ENCODE results near the gene DNPH1. TPM values are rescaled to one million over a fixed set of nuclear protein-coding genes. Genes with fewer than 3 reads are reported as not detected.

DNPH1 gene
- total RNA-seq, 2 donors from 2014 or later = 38.4 to 63.9 TPM

- Histone ChIP-seq H3K27me3 (no peaks in the 10 kb centered on the region), H3K9me3 (no peaks in the 10 kb centered on the region), H3K27ac (no peak overlapping the region), H3K4me1 (peaks cover 0 to 30% of the 10 kb centered on the region in 2 donors), H3K4me3 (no peak overlapping the region), H3K36me3 (peaks cover 53% of the 10 kb centered on the region)
- TF ChIP-seq CTCF (IDR thresholded peaks at IDR 0.05) = no peak
- no peak for DNase-seq (ENCODE audit: low spot score)
Observed at GRCh38 chr6:43180058-43180457, 49.2 kb downstream of the DNPH1 start.

- no peak overlapping the region for H3K4me3 ChIP-seq
- DNase-seq (ENCODE audit: low spot score) = no peak
- H3K27me3 ChIP-seq = no peaks in the 10 kb centered on the region
- no peak overlapping the region for H3K27ac ChIP-seq
- H3K4me1 ChIP-seq = peaks cover 0 to 37% of the 10 kb centered on the region in 2 donors
- no peak for TF ChIP-seq CTCF (IDR thresholded peaks at IDR 0.05)
- no peaks in the 10 kb centered on the region for H3K9me3 ChIP-seq
- H3K36me3 ChIP-seq = peaks cover 54% of the 10 kb centered on the region
Observed at GRCh38 chr6:43178951-43179830, 50.1 kb downstream of the DNPH1 start.

GRCh38 chr6:43178150-43178549 lies 51.1 kb downstream of the DNPH1 start:
- DNase-seq (ENCODE audit: low spot score) = no peak
- TF ChIP-seq CTCF (IDR thresholded peaks at IDR 0.05) = no peak
- Histone ChIP-seq H3K27ac (no peak overlapping the region), H3K36me3 (peaks cover 54% of the 10 kb centered on the region), H3K9me3 (no peaks in the 10 kb centered on the region), H3K4me3 (no peak overlapping the region), H3K4me1 (peaks cover 0 to 44% of the 10 kb centered on the region in 2 donors), H3K27me3 (no peaks in the 10 kb centered on the region)

- Histone ChIP-seq H3K27me3 (no peaks in the 10 kb centered on the region), H3K4me3 (no peak overlapping the region), H3K4me1 (peaks cover 0 to 39% of the 10 kb centered on the region in 2 donors), H3K36me3 (peaks cover 54% of the 10 kb centered on the region), H3K27ac (no peak overlapping the region), H3K9me3 (no peaks in the 10 kb centered on the region)
- no peak for TF ChIP-seq CTCF (IDR thresholded peaks at IDR 0.05)
- DNase-seq (ENCODE audit: low spot score) = no peak
Observed at GRCh38 chr6:43176423-43176786, 52.9 kb downstream of the DNPH1 start.

GRCh38 chr6:43175676-43176422 lies 53.4 kb downstream of the DNPH1 start:
- H3K4me3 ChIP-seq = no peak overlapping the region
- H3K27ac ChIP-seq = peak overlapping the region; percentile 94 to 100
- no peaks in the 10 kb centered on the region for H3K27me3 ChIP-seq
- H3K36me3 ChIP-seq = peaks cover 54% of the 10 kb centered on the region
- no peaks in the 10 kb centered on the region for H3K9me3 ChIP-seq
- no peak for DNase-seq (ENCODE audit: low spot score)
- no peak for TF ChIP-seq CTCF (IDR thresholded peaks at IDR 0.05)
- H3K4me1 ChIP-seq = peaks cover 0 to 38% of the 10 kb centered on the region in 2 donors

Other genes with a start within 250 kb of the DNPH1 start
- 10 to 100 TPM; 32.8 to 41.1 TPM for gene PPP2R5D, start 244.9 kb downstream of the DNPH1 start, total RNA-seq
- 10 to 100 TPM; 29.6 to 50.3 TPM for gene MEA1, start 215.5 kb downstream of the DNPH1 start, total RNA-seq
- 100 to 1,000 TPM; 122 to 153 TPM for gene KLHDC3, start 215.2 kb downstream of the DNPH1 start, total RNA-seq
- 10 to 100 TPM; 29.0 to 40.6 TPM for gene RRP36, start 207.9 kb downstream of the DNPH1 start, total RNA-seq
- gene CUL7, start 175.6 kb downstream of the DNPH1 start, total RNA-seq = 1 to 10 TPM; 6.5 to 9.0 TPM
- 10 to 100 TPM; 37.0 to 41.0 TPM for gene MRPL2, start 170.0 kb downstream of the DNPH1 start, total RNA-seq
- gene KLC4, start 169.8 kb downstream of the DNPH1 start, total RNA-seq = 10 to 100 TPM; 22.5 to 46.5 TPM
- 10 to 100 TPM in 1 of 2 donors, 1 to 10 TPM in 1; 4.5 to 12.7 TPM for gene PTK7, start 153.2 kb downstream of the DNPH1 start, total RNA-seq
- gene SRF, start 58.2 kb downstream of the DNPH1 start, total RNA-seq = 100 to 1,000 TPM in 1 of 2 donors, 10 to 100 TPM in 1; 59.4 to 116 TPM
- gene CUL9, start 47.3 kb downstream of the DNPH1 start, total RNA-seq = 10 to 100 TPM; 11.0 to 16.8 TPM
- under 1 TPM; 0.12 to 0.15 TPM for gene TTBK1, start 14.0 kb upstream of the DNPH1 start, total RNA-seq
- gene SLC22A7, start 68.8 kb upstream of the DNPH1 start, total RNA-seq = not detected
- gene CRIP3, start 79.3 kb upstream of the DNPH1 start, total RNA-seq = 1 to 10 TPM in 1 of 2 donors, not detected in 1; 1.5 TPM
- gene ZNF318, start 140.2 kb upstream of the DNPH1 start, total RNA-seq = 10 to 100 TPM; 10.1 to 11.3 TPM
- gene ABCC10, start 198.1 kb upstream of the DNPH1 start, total RNA-seq = 1 to 10 TPM; 7.1 to 7.8 TPM
- gene DLK2, start 226.1 kb upstream of the DNPH1 start, total RNA-seq = 1 to 10 TPM in 1 of 2 donors, not detected in 1; 1.3 TPM
- 10 to 100 TPM; 15.8 to 22.0 TPM for gene TJAP1, start 248.1 kb upstream of the DNPH1 start, total RNA-seq